GF-D8 (cell line): ENCODE results near the gene WEE1.

Experiments
- DNase-seq: peaks from one replicate; lab custom pipeline; 2025; lab: John Stamatoyannopoulos, UW

Gene WEE1

DNA sequence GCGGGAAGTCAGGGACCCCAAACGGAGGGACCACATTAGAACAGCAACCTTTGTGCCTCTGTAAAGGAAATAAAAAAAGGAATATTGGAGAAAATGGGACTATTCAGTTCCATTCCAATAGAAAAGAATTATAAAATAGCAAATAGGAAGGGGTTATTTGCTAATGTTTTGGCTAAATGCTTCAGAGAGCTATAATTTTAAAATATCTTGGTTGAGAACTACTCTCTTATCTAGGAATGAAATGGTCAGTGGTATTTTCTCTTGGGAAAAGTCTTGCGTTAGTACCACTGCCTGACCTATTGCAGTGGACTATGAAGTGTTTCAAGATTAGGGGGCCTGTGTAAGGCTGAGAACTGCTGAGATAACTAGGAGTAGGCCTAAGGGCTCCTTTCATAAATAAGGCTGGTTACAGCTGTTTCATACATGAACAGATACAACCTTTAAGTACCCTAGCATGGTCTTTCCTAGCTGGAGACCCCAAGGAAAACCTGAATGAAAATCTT, 6.9 kb upstream of the WEE1 start:
- no peak for DNase-seq

DNA sequence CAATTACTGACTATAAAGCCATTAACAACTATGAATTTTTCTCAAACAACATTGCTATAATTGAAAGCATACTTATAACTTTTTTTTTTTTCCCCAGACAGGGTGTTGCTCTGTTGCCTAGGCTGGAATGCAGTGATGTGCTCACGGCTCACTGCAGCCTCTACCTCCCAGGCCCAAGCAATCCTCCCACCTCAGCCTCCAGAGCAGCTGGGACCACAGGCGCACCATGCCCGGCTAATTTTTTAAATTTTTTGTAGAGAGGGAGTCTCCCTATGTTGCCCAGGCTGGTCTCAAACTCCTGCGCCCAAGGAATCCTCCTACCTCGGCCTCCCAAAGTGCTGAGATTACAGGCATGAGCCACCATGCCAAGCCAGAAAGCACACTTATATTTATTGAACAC, 6.1 kb upstream of the WEE1 start:
- no peak for DNase-seq

DNA sequence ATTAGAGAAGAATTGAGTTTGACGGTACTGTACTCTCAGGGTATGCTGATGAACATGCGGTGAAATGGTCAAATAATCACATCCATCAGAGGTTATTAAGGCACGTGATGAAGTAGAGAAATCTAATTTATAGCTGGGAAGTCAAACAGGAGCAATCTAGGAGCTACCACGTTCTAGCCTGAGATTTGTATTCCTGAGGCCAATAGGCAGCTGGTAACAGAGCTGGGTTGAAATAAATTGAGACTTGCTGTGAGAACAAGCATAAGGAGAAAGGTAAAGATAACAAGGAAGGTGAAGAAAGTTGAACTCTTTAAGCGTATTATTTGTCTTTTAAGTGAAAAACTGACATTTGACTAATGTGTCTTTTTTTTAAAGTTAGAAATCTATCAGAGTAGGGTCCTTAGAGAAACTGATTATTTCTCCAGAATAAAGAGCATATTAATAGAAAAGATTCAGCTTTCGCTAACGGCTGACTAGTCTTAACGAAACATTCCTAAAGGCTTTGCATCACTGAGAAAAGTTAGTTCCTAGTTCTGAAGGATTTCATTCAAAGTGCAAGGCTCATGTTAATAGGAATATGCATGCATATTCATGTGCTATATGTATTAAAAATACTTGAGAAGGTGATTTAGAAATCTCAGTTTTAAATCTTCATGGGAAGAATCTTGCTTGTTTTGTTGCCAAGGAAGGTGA, 5.2 kb upstream of the WEE1 start:
- no peak for DNase-seq

DNA sequence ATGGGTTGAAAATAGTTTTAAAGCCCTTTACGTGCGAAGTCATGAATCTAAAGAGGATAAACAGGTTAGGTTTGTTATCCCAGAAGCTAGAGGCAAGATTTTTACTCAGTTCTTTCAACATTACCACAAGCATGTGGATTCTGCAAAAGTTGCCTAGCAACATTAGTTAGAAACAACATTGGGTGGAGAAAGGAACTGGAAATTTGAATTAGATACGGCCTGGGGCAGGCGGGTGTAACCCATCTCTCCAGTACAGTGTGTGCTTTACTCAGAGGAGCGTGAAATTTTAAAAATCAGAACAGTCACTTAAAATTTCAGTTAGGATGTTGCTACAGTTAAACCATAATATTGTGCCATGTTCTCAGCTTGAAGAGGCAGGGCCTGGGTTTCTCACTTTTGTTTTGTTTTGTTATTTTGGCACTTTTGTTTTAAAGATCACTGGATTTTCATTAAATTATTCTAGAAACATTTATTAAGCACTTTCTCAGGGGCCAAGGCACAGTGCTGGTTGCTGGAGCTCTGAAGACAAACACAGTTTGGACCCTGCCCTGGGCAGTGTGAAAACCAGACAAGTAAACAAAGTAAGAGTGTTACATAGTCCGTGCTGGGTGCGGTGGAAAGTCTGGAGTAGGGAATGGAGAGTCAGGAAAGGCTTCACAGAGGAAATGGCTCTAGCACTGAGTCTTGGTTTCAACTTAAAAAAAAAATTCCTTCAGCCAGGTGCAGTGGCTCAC, 4.4 kb upstream of the WEE1 start:
- peak; percentile 28 for DNase-seq

DNA sequence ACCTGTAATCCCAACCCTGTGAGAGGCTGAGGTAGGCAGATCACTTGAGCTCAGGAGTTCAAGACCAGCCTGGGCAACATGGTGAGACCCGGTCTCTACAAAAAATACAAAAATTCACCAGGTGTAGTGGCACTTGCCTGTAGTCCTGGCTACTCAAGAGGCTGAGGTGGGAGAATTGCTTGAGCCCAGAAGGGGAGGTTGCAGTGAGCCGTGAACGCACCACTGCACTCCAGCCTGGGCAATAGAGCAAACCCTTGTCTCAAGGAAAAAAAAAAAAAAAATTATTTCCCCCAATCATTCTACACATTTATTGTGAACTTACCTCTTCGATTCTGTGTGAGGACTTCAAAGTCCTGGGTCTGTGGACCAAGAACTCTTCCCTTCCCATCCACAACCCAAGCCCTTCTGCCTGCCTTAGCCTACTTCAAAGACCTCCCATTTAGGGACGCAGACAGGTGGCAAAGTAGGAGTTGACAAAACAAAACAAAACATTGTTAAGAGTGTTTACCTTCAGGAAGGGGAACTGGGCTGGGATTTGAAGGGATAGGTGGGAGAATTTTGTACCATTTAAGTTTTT, 3.8 kb upstream of the WEE1 start:
- no peak for DNase-seq

DNA sequence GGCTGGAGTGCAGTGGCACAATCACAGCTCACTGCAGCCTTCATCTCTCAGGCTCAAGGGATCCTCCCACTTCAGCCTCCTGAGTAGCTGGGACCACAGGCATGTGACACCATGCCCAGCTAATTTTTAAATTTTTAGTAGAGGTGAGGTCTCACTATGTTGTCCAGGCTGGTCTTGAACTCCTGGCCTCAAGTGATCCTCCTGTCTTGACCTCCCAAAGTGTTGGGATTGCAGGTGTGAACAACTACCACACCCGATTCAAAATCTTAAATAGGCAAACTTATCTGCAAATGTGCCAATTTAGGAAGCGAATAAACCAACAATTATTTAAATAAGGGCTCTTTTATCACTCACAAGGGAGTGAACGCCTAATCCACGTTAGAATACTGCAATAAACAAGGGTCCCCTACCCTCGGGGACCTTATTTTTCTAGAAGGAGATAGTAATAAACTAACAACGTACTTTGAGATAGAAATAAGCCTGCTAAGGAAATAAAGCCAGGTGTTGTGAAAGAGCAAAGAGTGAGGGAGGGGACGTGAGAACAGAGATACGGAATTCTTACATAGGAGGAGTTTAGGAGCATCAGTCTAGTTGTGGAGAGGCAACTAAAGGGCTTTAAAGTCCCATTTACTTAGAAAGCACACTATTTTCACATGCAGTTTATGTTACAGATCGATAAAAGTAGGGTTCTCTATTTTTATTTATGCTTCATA, 3.0 kb upstream of the WEE1 start:
- no peak for DNase-seq

DNA sequence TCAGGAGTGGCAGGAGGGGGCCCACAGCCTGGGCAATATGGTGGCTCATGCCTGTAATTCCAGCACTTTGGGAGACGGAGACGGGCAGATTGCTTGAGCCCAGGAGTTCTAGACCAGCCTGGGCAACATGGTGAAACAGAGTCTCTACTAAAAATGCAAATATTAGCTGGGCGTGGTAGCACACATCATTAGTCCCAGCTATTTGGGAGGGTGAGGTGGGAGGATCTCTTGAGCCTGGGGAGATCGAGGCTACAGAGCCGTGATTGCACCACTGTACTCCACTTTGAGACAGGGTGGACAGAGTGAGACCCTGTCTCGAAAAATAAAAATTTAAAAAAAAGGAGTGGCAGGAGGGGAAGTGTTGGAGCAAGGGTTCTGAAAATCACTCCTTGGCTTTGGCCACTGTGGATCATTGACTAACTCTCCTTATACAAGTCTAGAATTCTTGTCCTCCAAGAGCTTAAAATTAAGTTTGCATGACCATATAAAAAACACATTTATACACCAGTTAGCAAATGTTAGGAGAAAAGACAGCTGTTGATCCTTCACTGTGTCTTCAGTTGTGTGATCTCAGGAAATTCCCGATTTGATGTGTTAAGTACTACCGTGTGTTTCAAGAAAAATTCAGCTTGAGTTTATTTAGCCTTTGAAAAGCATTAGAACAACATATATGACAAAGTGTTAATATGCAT, 2.3 kb upstream of the WEE1 start:
- no peak for DNase-seq

DNA sequence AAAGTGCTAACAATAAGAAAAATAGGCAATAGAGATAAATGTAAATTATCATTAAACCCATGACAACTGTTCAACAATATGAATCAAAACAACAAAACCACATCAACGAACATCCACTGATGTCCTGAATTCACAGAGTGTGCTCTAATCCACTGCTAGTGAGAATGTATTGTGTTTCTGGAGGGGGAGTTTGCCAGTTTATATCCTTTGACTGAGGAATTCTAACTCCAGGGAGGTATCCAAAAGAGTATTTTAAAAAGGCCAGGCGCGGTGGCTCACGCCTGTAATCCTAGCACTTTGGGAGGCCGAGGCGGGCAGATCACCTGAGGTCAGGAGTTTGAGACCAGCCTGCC, 1.7 kb upstream of the WEE1 start:
- DNase-seq, result no peak

DNA sequence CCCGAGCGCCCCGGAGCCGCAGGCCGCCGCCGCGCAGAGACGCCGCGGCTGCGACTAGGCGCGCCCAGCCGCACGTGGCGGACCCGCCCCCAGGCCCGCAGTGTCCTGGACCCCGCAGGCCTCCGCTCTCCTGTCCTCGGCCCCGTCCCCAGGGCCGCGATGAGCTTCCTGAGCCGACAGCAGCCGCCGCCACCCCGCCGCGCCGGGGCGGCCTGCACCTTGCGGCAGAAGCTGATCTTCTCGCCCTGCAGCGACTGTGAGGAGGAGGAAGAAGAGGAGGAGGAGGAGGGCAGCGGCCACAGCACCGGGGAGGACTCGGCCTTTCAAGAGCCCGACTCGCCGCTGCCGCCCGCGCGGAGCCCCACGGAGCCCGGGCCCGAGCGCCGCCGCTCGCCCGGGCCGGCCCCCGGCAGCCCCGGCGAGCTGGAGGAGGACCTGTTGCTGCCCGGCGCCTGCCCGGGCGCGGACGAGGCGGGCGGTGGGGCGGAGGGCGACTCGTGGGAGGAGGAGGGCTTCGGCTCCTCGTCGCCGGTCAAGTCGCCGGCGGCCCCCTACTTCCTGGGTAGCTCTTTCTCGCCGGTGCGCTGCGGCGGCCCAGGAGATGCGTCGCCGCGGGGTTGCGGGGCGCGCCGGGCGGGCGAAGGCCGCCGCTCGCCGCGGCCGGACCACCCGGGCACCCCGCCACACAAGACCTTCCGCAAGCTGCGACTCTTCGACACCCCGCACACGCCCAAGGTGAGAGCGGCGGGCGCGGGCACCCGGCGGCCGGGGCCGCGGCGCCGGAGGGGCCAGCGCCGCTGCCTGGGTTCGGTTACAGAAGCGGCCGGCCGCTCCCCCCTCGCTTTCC, 528 bp downstream of the WEE1 start:
- no peak for DNase-seq

DNA sequence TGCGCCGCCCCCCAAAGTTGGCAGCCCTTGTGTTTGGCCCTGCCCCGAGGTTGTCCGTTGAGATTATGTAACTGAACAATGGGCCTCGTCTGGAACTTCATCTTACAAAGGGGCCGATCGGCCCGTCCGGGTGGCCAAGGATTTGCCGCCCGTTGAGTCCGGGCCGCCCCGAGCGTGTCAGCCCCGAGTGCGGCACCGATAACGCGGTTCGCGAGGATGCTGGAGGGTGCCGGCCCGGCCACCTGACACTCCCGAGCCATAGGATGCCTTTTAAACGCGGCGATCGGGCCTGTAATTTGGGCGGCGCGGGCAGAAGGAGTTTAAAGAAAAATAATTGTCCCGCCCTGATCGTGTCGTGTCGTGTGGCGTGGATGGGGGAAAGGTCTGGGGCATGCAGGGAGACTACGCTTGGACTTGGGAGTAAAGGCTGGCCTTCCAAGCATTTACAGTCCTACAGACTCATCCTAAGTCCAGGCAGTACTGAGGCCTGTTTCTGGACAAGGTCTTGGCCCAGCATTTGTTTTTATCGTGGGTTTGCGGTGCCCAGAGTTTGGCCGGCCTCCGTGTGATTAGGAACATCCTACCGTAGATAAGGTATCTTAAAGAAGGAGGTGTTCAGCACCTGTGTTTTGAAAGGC, 1.3 kb downstream of the WEE1 start:
- no peak for DNase-seq

DNA sequence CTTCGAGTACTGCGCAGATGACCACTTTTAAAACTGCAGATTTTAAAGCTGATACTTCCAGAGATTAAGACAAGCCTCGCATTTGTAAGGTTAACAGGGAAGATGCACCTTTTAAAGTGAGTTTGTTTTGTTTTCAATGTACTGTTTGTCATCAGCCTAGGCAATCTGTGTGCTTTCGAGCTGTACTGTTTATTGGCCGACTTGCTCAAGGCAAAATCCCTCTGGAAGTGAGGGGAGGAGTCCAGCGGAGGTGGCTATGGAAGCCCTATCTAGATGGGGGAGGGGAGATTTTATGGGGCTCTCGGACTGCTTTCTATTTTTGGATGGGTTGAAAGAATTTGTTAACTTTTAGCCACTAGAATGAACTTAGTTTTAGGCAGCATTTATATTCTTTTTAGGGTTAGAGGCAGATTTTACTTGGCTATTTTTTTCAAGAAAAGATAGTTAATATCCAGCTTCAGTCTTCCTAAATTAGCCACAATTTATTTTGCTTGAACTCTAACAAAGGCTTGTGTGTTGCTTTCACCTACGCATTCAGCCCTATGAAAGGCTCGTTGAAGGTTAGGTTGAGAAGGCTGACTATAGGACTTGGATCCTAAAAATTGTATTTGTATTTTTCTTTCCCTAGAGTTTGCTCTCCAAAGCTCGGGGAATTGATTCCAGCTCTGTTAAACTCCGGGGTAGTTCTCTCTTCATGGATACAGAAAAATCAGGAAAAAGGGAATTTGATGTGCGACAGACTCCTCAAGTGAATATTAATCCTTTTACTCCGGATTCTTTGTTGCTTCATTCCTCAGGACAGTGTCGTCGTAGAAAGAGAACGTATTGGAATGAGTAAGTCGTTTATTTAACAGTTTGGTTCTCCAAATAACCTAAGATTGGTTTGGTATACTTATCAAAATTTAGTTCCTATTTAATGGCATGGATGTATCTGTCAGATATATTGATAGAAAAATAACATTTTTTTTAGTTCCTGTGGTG, 2.1 kb downstream of the WEE1 start:
- peak; percentile 1 for DNase-seq

DNA sequence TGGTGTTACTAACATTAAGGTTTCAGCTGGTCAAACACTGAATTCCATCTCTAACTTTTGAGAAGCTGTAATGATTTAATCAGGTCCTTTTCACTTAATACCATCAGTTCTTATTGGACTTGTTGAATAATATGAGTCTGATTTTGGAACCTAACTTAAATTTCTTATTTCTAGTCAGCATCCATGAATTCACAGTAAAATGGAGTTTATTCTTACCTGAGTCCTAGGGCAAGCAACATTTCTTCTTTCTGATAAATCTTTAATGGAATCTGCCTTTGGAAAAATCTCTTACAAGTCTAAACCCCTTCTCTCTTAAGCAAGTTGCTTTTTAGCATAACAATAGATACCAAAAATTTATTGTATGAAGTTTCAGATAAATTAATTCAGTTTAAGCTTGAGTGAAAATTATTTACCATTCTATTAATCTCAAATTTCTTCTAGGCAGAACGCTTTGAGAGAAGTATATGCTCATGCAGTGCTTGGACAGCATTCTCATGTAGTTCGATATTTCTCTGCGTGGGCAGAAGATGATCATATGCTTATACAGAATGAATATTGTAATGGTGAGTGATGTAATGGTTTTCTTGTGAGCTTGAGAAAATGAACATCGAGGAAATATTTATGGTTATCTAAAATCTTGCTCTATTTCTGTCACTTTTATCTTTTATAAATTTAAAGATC, 3.4 kb downstream of the WEE1 start:
- DNase-seq, result no peak

DNA sequence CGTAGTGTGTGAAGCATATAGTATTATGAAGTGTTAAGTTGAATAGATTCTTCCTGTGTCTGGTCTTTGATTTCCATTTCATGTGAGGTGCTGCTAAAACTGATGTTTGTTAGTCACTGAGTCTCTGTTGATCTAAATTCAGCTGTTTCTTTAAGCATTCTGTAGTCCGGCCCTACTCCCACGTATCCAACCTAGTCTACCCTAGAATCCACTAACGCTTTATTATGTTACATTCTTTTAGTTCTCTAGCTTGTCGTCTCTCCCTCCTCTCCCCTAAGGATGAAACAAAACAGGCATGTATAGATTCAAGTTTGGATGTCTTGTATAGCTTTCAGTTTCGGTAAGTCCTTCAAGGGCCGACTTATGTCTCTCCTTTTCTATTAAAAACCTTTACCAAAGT, 4.1 kb downstream of the WEE1 start:
- no peak for DNase-seq

DNA sequence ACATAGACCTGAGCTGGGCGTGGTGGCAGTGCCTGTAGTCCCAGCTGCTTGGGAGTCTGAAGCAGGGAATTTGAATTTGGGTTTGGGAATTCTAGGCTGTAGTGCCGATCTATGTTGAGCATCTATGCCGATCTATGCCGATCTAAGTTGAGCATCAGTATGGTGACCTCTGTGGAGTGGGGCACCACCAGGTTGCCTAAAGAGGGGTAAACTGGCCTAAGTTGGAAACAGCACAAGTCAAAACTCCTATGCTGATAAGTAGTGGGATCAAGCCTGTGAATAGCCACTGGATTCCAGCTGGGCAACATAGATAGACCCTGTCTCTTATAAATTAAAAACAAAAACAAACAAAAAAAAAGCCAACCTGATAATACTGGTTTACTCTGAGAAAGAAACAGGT, 7.4 kb downstream of the WEE1 start:
- DNase-seq, result no peak

DNA sequence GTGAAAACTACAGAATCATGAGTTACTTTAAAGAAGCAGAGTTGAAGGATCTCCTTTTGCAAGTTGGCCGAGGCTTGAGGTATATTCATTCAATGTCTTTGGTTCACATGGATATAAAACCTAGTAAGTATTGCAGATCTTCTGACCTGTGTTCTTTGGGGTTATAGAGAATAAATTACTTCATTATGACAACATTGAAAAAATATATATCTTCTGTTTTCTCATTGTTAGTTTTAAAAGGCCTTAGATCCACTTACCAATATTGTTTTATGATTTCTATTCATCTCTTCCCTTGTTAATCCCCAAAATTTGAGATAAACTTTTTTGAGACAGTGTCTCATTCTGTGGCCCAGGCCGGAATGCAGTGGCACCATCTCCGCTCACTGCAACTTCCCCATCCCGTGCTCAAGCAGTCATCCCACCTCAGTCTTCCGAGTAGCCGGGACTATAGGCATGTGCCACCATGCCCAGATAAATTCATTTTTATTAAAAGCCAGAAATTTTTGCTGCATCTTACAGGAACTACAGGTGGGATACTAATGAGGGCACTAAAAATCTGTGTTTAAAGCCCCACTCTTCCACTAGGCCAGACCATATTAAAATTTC, 8.2 kb downstream of the WEE1 start:
- DNase-seq, result no peak

DNA sequence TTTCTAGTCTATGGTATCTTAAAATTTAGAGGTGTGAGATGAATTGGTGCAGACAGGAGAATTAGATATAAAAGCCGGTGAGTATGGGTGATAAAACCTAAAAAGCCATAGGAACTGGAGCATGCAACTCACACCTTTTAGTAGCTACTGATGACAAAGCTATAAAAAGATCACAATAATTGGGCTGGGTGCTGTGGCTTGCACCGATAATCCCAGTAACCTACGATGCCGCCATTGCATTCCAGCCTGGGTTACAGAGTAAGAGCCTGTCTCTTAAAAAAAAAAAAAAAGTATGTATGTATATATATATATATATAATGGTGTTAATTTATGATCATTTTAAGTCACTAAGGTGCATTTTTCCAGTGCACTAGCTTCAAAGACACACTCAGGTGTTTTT, 17.2 kb downstream of the WEE1 start:
- DNase-seq, result no peak

DNA sequence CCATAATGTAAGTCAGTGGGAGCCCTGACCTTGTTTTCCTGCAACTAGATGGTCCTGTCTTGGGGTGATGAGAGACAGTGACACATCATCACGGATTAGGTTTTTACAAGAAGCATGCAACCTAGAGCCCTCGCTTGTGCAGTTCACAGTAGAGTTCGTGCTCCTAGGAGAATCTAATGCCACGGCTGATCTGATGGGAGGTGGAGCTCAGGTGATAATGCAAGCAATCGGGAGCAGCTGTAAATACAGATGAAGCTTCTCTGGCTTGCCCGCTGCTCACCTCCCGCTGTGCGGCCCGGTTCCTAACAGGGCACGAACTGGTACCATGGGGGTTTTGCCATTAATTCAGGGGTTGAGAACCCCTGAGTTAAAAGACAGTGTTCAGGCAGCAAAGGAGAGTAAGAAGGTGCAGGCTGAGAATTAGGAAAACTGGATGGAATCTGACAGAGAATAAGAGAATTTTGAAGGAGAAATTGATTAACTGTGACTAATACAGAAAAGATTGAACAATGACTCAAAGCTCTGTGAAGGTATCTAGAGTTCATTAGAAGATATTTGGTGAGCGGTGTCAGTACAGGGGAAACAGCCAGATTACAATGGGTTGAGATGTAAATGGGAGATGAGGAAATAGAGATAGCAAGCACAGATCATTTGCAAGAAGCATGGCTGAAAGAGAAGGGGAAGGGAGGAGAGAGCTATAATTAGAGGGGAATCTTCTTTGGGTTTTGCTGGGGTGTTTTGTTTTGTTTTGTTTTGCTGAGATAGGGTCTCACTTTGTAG, 21.0 kb downstream of the WEE1 start:
- DNase-seq, result no peak
